Adrenal gland (tissue), 12 donors: ENCODE measurements around the gene HAUS7. TPM values are rescaled to one million over a fixed set of nuclear protein-coding genes. Genes with fewer than 3 reads are reported as not detected.

Source experiments
- DNase-seq, 7 donors: peaks; one replicate each; pipeline ENCODE4 v3.0.0-alpha.2; 2019 to 2020
- H3K27ac ChIP-seq, 5 donors: fragments of 200-600 bp; sonication (generic) in 4 of 5; 1 replicate in 3 of 5; 2 replicates in 2 of 5; pipeline versions ENCODE4 v1.5.1 to v1.8.0; 2016 to 2020; ENCODE audit warnings: mild to moderate bottlenecking in 1 of 5
- H3K27me3 ChIP-seq: fragments of 200-600 bp; 2 replicates; pipeline ENCODE4 v1.8.0; 2021
- H3K36me3 ChIP-seq, 2 donors: fragments of 200-600 bp; replicated peaks in 1 of 2; 1 replicate in 1 of 2; 2 replicates in 1 of 2; pipeline versions ENCODE4 v1.5.1 to v1.8.0; 2018 to 2022
- H3K4me1 ChIP-seq, 2 donors: fragments of 200-600 bp; replicated peaks in 1 of 2; 1 replicate in 1 of 2; 2 replicates in 1 of 2; pipeline versions ENCODE4 v1.5.1 to v1.8.0; 2018 to 2021
- H3K4me3 ChIP-seq, 4 donors: fragments of 200-600 bp; sonication (generic) in 3 of 4; one replicate each; pipeline ENCODE4 v1.5.1; 2016 to 2018
- H3K9me3 ChIP-seq, 3 donors: fragments of 200-600 bp; sonication (generic) in 1 of 3; replicated peaks in 1 of 3; 1 replicate in 2 of 3; 2 replicates in 1 of 3; pipeline versions ENCODE4 v1.5.1 to v1.8.0; 2016 to 2021
- CTCF ChIP-seq, 6 experiments: fragments of 450-650 bp in 4 of 6; fragments of 200-600 bp in 2 of 6; sonication (generic) in 1 of 6; IDR thresholded peaks; 1 replicate in 5 of 6; 2 replicates in 1 of 6; pipeline versions ENCODE4 v1.5.1 to v1.8.0; 2016 to 2021; ENCODE audit warnings: antibody characterized with exemption in 6 of 6, mild to moderate bottlenecking in 2 of 6, moderate library complexity in 1 of 6
- POLR2A ChIP-seq, 2 donors: fragments of 450-650 bp; IDR thresholded peaks; one replicate each; pipeline ENCODE4 v1.6.1; 2017; ENCODE audit warnings: antibody characterized with exemption in 2 of 2, mild to moderate bottlenecking in 2 of 2, moderate library complexity in 1 of 2
- WGBS, 4 donors: extraction: QIAGEN DNeasy Blood & Tissue Kit in 2 of 4; methylation state at CpG; one replicate each; pipeline versions ENCODE4 v1.1.5 to v1.1.7; 2013 to 2017; 5-methylcytosine and 5-hydroxymethylcytosine counted together
- intact Hi-C, 2 donors: fragments of 100-400 bp; cut with DNase I; formaldehyde crosslinking; loops; one replicate each; pipeline versions ENCODE4 v1.14.1 to v1.15.0; 2022 to 2023
- polyA plus RNA-seq, 3 donors: library from polyadenylated mRNA; stranded (reverse); fragments of 200-250 nt in 2 of 3; fragments of 350-450 nt in 1 of 3; fragmentation: Illumina TruSeq in 1 of 3; extraction: RNeasy Lipid Tissue Mini Kit (QIAGEN cat#74804) in 1 of 3; gene quantifications; one replicate each; pipeline ENCODE4 v1.2.3, GENCODE V29; 2013 to 2014
- total RNA-seq, 9 donors: library from RNA; depleted of rRNA in 4 of 9; stranded (reverse); fragments of >200 nt in 4 of 9; fragments of 120-200 nt in 1 of 9; fragmentation: NEBNext Ultra II Directional in 1 of 9; extraction: Animal tissue kit (Norgen Biotek cat#: 25700) in 1 of 9; gene quantifications; one replicate each; pipeline versions ENCODE4 v1.1.0 to v1.2.4, GENCODE V29; 2013 to 2023
- donor health status: healthy with polysubstance abuse.
- donor health status: Bipolar disorder and iron deficiency.
- donor health status: DM: yes; HTN: yes; CAD: no.
- donor health status: DM: no; HTN: no; CAD: no.
- donor health status: DM: no; HTN: no; CAD: no.
- donor health status: DM: yes; HTN: yes; CAD: no.

HAUS7 gene
- total and polyA plus RNA-seq, 12 donors: 7.3 to 111 (median 19.3) TPM

GRCh38 chrX:153411255-153411987, 59.0 kb downstream of the HAUS7 start, which contains the start of gene ZFP92:
Gene ZFP92 (plus strand): TSS chrX:153411472. CDS start chrX:153418323, 6,851 bp downstream.
- intact Hi-C loops: no loop called here
- 1 to 50% (median 17%) methylated on average over 3 to 74 of the region's 75 CpGs for WGBS, 4 donors

GRCh38 chrX:153410888-153411254, 59.5 kb downstream of the HAUS7 start:
- Histone ChIP-seq H3K4me3 (peak overlapping the region in 1 of 4 donors; percentile 51), H3K9me3 (no peaks in the 10 kb centered on the region), H3K27me3 (no peaks in the 10 kb centered on the region), H3K27ac (no peak overlapping the region), H3K4me1 (peaks cover 0 to 4% of the 10 kb centered on the region in 2 donors), H3K36me3 (no peaks in the 10 kb centered on the region)
- DNase-seq: no peak
- 52 to 73% (median 63%) methylated on average over 5 to 12 of the region's 12 CpGs for WGBS, 4 donors
- intact Hi-C loops: no loop called here
- TF ChIP-seq POLR2A (IDR thresholded peaks at IDR 0.05) (no peak), CTCF (IDR thresholded peaks at IDR 0.05) (no peak)

More at GRCh38 chrX:153411255-153411987, 59.0 kb downstream of the HAUS7 start, which contains the start of gene ZFP92:
- DNase-seq: peak in 3 of 7 donors; percentile 26 to 40 (median 36)
- peaks cover 0 to 4% of the 10 kb centered on the region in 2 donors for H3K4me1 ChIP-seq
- H3K9me3 ChIP-seq: no peaks in the 10 kb centered on the region
- H3K27me3 ChIP-seq: no peaks in the 10 kb centered on the region
- H3K27ac ChIP-seq: peak within 1 kb of the TSS in 2 of 5 donors; percentile 39 to 52
- no peaks in the 10 kb centered on the region for H3K36me3 ChIP-seq
- H3K4me3 ChIP-seq: peak within 1 kb of the TSS in 2 of 4 donors; percentile 40 to 51
- TF ChIP-seq POLR2A (IDR thresholded peaks at IDR 0.05): no peak
- TF ChIP-seq CTCF (IDR thresholded peaks at IDR 0.05): no peak

- H3K36me3 ChIP-seq: no peaks in the 10 kb centered on the region
- intact Hi-C loops: no loop called here
- no peak for TF ChIP-seq CTCF (IDR thresholded peaks at IDR 0.05)
- TF ChIP-seq POLR2A (IDR thresholded peaks at IDR 0.05): no peak
- peaks cover 0 to 4% of the 10 kb centered on the region in 2 donors for H3K4me1 ChIP-seq
- no peak overlapping the region for H3K27ac ChIP-seq
- no peaks in the 10 kb centered on the region for H3K9me3 ChIP-seq
- H3K27me3 ChIP-seq: no peaks in the 10 kb centered on the region
- H3K4me3 ChIP-seq: no peak overlapping the region
- 86 to 93% (median 90%) methylated on average over 4 to 15 of the region's 15 CpGs for WGBS, 4 donors
- DNase-seq: no peak
Measured at GRCh38 chrX:153410373-153410772, 60.0 kb downstream of the HAUS7 start.

GRCh38 chrX:153409414-153410101, 60.8 kb downstream of the HAUS7 start:
- no peaks in the 10 kb centered on the region for H3K36me3 ChIP-seq
- H3K27ac ChIP-seq: no peak overlapping the region
- H3K9me3 ChIP-seq: no peaks in the 10 kb centered on the region
- H3K4me1 ChIP-seq: peaks cover 0 to 4% of the 10 kb centered on the region in 2 donors
- DNase-seq: no peak
- H3K4me3 ChIP-seq: no peak overlapping the region
- no peaks in the 10 kb centered on the region for H3K27me3 ChIP-seq
- intact Hi-C loops: no loop called here
- WGBS, 4 donors: 73 to 86% (median 82%) methylated on average over 8 to 30 of the region's 30 CpGs
- TF ChIP-seq POLR2A (IDR thresholded peaks at IDR 0.05) (no peak), CTCF (IDR thresholded peaks at IDR 0.05) (no peak)
